COLO668 (cell line): ENCODE data around the gene RYR3.

ENCODE experiments used
- DNase-seq: peaks from one replicate; lab custom pipeline; 2025; ENCODE audit not compliant: unreplicated experiment; lab: John Stamatoyannopoulos, UW

The RYR3 gene

GRCh38 chr15:33317896-33318295, 7.1 kb downstream of the RYR3 start:
- no peak for DNase-seq

- DNase-seq = no peak
Measured at GRCh38 chr15:33320017-33320416, 9.2 kb downstream of the RYR3 start.

GRCh38 chr15:33322091-33322490, 11.3 kb downstream of the RYR3 start:
- DNase-seq = no peak

- no peak for DNase-seq
Measured at GRCh38 chr15:33324609-33325008, 13.8 kb downstream of the RYR3 start.

GRCh38 chr15:33326908-33327307, 16.1 kb downstream of the RYR3 start:
- no peak for DNase-seq

- no peak for DNase-seq
Measured at GRCh38 chr15:33328106-33328505, 17.3 kb downstream of the RYR3 start.

- DNase-seq = no peak
Measured at GRCh38 chr15:33329457-33329856, 18.7 kb downstream of the RYR3 start.

- no peak for DNase-seq
Measured at GRCh38 chr15:33330931-33331330, 20.2 kb downstream of the RYR3 start.

GRCh38 chr15:33341953-33342352, 31.2 kb downstream of the RYR3 start:
- no peak for DNase-seq

- DNase-seq = no peak
Measured at GRCh38 chr15:33343275-33343674, 32.5 kb downstream of the RYR3 start.

GRCh38 chr15:33344111-33344510, 33.3 kb downstream of the RYR3 start:
- no peak for DNase-seq

- DNase-seq = no peak
Measured at GRCh38 chr15:33344530-33344929, 33.8 kb downstream of the RYR3 start.

GRCh38 chr15:33354411-33354810, 43.6 kb downstream of the RYR3 start:
- DNase-seq = no peak

GRCh38 chr15:33357845-33358244, 47.1 kb downstream of the RYR3 start:
- DNase-seq = no peak

- DNase-seq = no peak
Measured at GRCh38 chr15:33358306-33358705, 47.5 kb downstream of the RYR3 start.

- DNase-seq = no peak
Measured at GRCh38 chr15:33360886-33361285, 50.1 kb downstream of the RYR3 start.

GRCh38 chr15:33369941-33370622, 59.3 kb downstream of the RYR3 start:
- no peak for DNase-seq

GRCh38 chr15:33370623-33371020, 59.9 kb downstream of the RYR3 start:
- no peak for DNase-seq

- no peak for DNase-seq
Measured at GRCh38 chr15:33371159-33371558, 60.4 kb downstream of the RYR3 start.

GRCh38 chr15:33374226-33374914, 63.6 kb downstream of the RYR3 start:
- DNase-seq = no peak

- DNase-seq = no peak
Measured at GRCh38 chr15:33375236-33375635, 64.5 kb downstream of the RYR3 start.

GRCh38 chr15:33377204-33377603, 66.4 kb downstream of the RYR3 start:
- no peak for DNase-seq
